Testis (tissue), 3 donors: ENCODE results near the gene STAMBPL1. TPM values are rescaled to one million over a fixed set of nuclear protein-coding genes. Genes with fewer than 3 reads are reported as not detected.

Experiments used
- DNase-seq: peaks from one replicate; pipeline ENCODE4 v3.0.0-alpha.2; 2019
- H3K27ac ChIP-seq, 2 donors: fragments of 200-600 bp; sonication (generic); one replicate each; pipeline ENCODE4 v1.5.1; 2019
- H3K27me3 ChIP-seq: fragments of 200-600 bp; sonication (generic); one replicate; pipeline ENCODE4 v1.5.1; 2019
- H3K36me3 ChIP-seq: fragments of 200-600 bp; sonication (generic); one replicate; pipeline ENCODE4 v1.5.1; 2017; ENCODE audit warnings: low read depth; ENCODE audit errors: missing control alignments
- H3K4me1 ChIP-seq: fragments of 200-600 bp; sonication (generic); one replicate; pipeline ENCODE4 v1.5.1; 2019
- H3K4me3 ChIP-seq, 2 donors: fragments of 200-600 bp; sonication (generic); one replicate each; pipeline ENCODE4 v1.5.1; 2017 to 2019
- H3K9me3 ChIP-seq: fragments of 200-600 bp; sonication (generic); one replicate; pipeline ENCODE4 v1.5.1; 2017
- POLR2A ChIP-seq: fragments of 450-650 bp; IDR thresholded peaks from one replicate; pipeline ENCODE4 v1.6.1; 2017; ENCODE audit warnings: antibody characterized with exemption, mild to moderate bottlenecking, moderate library complexity
- WGBS, 2 donors: methylation state at CpG; one replicate each; pipeline ENCODE4 v1.1.5; 2018; 5-methylcytosine and 5-hydroxymethylcytosine counted together
- intact Hi-C: fragments of 100-400 bp; cut with DNase I; formaldehyde crosslinking; loops from one replicate; pipeline ENCODE4 v1.15.1; 2023; ENCODE audit warnings: low total_unique reads
- polyA plus RNA-seq: library from polyadenylated mRNA; stranded (reverse); fragments of 350-450 nt; fragmentation: Illumina TruSeq; extraction: RNeasy Lipid Tissue Mini Kit (QIAGEN cat#74804); gene quantifications from one replicate; pipeline ENCODE4 v1.2.3, GENCODE V29; 2014; ENCODE audit warnings: low read depth, low replicate concordance; ENCODE audit not compliant: insufficient read depth
- total RNA-seq, 2 donors: library from RNA; depleted of rRNA; stranded (reverse); fragments of >200 nt; gene quantifications; one replicate each; pipeline ENCODE4 v1.2.3, GENCODE V29; 2016
- TF ChIP-seq, protein P1 (sequence below), 3 experiments: fragments of 450-650 bp in 2 of 3; fragments of 200-600 bp in 1 of 3; sonication (generic) in 1 of 3; IDR thresholded peaks; one replicate each; pipeline ENCODE4 v1.5.1; 2016 to 2019; ENCODE audit warnings: antibody characterized with exemption in 3 of 3, mild to moderate bottlenecking in 2 of 3, moderate library complexity in 1 of 3

STAMBPL1 gene
- total and polyA plus RNA-seq, 3 donors from 2014 or later = 20.0 to 37.5 (median 32.3) TPM

DNA sequence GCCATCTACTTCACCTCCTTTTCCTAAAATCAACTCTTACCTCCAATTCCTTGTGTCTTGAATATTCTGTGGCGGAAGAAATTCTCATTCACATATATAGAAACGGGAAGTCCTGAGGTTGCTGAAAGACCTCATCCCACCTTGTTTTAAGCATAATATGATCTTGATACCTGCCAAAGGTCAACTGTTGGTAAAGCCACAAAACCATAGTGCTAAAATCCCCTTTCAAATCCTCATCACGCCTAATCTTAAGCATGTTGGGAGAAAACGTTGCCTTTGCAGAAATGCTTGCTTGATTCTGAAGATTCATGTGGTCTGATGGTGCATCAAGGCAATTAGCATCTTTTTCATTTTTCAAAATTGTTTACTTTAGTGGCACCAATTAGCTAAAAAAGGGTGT is 36.9 kb upstream of the STAMBPL1 start:
- Histone ChIP-seq H3K27me3 (no peaks in the 10 kb centered on the region), H3K27ac (no peak overlapping the region), H3K9me3 (no peaks in the 10 kb centered on the region), H3K4me1 (no peaks in the 10 kb centered on the region), H3K36me3 (no peaks in the 10 kb centered on the region), H3K4me3 (no peak overlapping the region)
- no peak for DNase-seq
- no peak for TF ChIP-seq POLR2A
- TF ChIP-seq, protein P1, sequence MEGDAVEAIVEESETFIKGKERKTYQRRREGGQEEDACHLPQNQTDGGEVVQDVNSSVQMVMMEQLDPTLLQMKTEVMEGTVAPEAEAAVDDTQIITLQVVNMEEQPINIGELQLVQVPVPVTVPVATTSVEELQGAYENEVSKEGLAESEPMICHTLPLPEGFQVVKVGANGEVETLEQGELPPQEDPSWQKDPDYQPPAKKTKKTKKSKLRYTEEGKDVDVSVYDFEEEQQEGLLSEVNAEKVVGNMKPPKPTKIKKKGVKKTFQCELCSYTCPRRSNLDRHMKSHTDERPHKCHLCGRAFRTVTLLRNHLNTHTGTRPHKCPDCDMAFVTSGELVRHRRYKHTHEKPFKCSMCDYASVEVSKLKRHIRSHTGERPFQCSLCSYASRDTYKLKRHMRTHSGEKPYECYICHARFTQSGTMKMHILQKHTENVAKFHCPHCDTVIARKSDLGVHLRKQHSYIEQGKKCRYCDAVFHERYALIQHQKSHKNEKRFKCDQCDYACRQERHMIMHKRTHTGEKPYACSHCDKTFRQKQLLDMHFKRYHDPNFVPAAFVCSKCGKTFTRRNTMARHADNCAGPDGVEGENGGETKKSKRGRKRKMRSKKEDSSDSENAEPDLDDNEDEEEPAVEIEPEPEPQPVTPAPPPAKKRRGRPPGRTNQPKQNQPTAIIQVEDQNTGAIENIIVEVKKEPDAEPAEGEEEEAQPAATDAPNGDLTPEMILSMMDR (IDR thresholded peaks at IDR 0.05) = no peak
- WGBS, 2 donors = 89 to 94% methylated on average over 4 of the region's 4 CpGs
- intact Hi-C loops = no loop called here

DNA sequence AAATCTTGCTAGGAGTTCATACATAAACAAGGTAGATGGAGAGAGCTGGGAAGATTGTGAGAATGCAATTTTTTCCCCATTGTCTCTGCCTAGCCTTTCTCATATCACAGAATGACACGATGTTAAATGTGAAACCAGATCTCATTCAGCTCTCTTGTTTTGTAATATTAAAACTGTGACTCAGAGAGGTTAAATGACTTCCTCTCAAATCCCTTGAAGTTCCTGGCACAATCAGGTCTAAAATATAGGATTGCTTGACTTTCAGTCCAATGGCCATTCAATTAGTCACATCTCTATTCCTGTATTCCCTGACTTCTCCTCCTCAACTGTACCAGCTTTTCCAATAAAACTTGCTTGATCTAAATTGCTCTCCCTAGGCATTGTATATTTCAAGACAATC is 31.5 kb upstream of the STAMBPL1 start:
- Histone ChIP-seq H3K27ac (no peak overlapping the region), H3K4me3 (no peak overlapping the region)
- intact Hi-C loops = no loop called here

DNA sequence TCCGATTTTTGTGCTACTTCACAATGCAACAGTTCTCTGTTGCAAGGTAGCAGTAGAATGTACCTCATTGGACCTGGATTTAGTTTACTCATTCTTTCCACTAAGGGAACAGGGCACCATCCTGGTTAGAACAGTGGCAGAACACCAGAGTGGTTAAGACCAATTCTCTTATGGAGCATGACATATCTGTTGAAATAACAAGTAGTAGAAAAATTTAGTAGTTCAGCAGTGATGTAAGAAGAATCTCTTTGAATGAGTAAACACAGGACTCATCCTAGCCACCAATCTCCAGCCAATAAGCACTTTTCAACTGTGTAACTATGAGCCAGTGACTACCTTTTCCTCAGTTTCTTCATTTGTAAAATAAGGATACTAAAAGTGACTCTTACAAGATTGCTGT is 30.8 kb upstream of the STAMBPL1 start:
- TF ChIP-seq POLR2A = no peak
- TF ChIP-seq, protein P1 (IDR thresholded peaks at IDR 0.05) = no peak
- 79 to 92% methylated on average over 1 of the region's 1 CpG for WGBS, 2 donors
- DNase-seq = no peak

More for the DNA sequence above, 31.5 kb upstream of the STAMBPL1 start:
- Histone ChIP-seq H3K9me3 (no peaks in the 10 kb centered on the region), H3K4me1 (no peaks in the 10 kb centered on the region), H3K36me3 (no peaks in the 10 kb centered on the region), H3K27me3 (no peaks in the 10 kb centered on the region)
- TF ChIP-seq, protein P1 (IDR thresholded peaks at IDR 0.05) = no peak
- TF ChIP-seq POLR2A = no peak
- WGBS, 2 donors = 18 to 38% methylated on average over 1 of the region's 1 CpG
- no peak for DNase-seq

DNA sequence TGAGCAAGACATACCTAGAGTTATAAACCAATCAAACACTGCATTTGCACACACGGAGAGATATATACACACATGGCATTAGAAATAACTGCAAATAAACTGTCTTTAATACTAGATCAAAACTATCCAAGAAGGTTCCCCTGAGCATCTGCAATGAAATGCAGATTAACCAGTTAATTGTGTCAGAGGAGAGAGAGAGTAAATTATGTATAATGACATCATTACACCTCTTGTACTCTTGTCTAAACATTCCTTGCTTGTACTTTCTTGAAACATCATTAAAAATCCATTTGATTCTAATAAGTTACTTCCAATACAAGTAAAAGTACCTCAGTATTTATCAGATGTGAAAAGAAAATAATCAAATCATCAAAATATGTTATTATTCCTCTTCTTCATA is 29.3 kb upstream of the STAMBPL1 start:
- Histone ChIP-seq H3K27ac (no peak overlapping the region), H3K27me3 (no peaks in the 10 kb centered on the region), H3K4me1 (no peaks in the 10 kb centered on the region), H3K36me3 (no peaks in the 10 kb centered on the region), H3K9me3 (no peaks in the 10 kb centered on the region), H3K4me3 (no peak overlapping the region)
- intact Hi-C loops = no loop called here
- no peak for DNase-seq
- WGBS, 2 donors = 71 to 86% methylated on average over 1 of the region's 1 CpG
- TF ChIP-seq POLR2A = no peak
- TF ChIP-seq, protein P1 (IDR thresholded peaks at IDR 0.05) = no peak

More for the DNA sequence above, 30.8 kb upstream of the STAMBPL1 start:
- intact Hi-C loops = no loop called here
- no peaks in the 10 kb centered on the region for H3K27me3 ChIP-seq
- H3K4me1 ChIP-seq = no peaks in the 10 kb centered on the region
- no peak overlapping the region for H3K4me3 ChIP-seq
- H3K36me3 ChIP-seq = no peaks in the 10 kb centered on the region
- H3K27ac ChIP-seq = no peak overlapping the region
- H3K9me3 ChIP-seq = no peaks in the 10 kb centered on the region

DNA sequence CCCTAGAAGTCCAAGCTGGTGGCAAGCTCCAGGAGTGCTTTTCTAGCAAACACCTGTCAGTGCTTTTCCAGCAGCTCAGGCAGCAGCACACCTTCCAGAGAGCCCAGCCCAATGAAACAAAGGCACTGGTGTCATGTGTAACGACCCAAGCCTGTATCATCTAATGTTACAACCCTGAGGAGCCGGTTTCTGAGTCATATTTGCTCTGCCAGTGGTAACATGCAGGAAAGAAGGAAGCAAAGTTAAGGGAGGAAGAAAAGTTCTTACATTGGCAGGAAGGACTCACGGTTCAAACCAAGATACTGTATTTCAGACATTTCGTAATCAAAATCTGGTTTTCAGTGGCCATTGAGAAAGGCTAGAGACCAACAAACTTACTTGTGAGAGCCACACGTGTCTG is 28.3 kb upstream of the STAMBPL1 start, which contains the start of gene ANKRD22:
ANKRD22 (minus strand) TSS at position 139 of the 400 bp plus-strand sequence. CDS start 237 bp downstream, outside the sequence.
- 68 to 75% methylated on average over 5 of the region's 5 CpGs for WGBS, 2 donors
- Histone ChIP-seq H3K36me3 (no peaks in the 10 kb centered on the region), H3K9me3 (no peaks in the 10 kb centered on the region), H3K4me3 (no peak within 1 kb of the TSS), H3K27me3 (no peaks in the 10 kb centered on the region), H3K27ac (no peak within 1 kb of the TSS), H3K4me1 (no peaks in the 10 kb centered on the region)
- TF ChIP-seq POLR2A = no peak
- TF ChIP-seq, protein P1 (IDR thresholded peaks at IDR 0.05) = no peak
- no peak for DNase-seq
- intact Hi-C loops = no loop called here
